NB4 (cell line): ENCODE results near the gene ALOX12B.
"Not testable (repeated sequence)": the region's sequence is repeated elsewhere in the genome, so short reads cannot be mapped to it uniquely, and the experiment has no call there.

Source experiments
- DNase-seq: peaks from one replicate; pipeline ENCODE4 v3.0.0; 2010; ENCODE audit warnings: low read depth
- H3K4me3 ChIP-seq: one replicate; pipeline ENCODE4 v1.5.1; 2011; ENCODE audit warnings: mild to moderate bottlenecking, low read depth, low read length, moderate library complexity
- MAX ChIP-seq: IDR thresholded peaks from 2 replicates; pipeline ENCODE4 v1.6.1; 2011; ENCODE audit warnings: low read depth, low read length
- MYC ChIP-seq: IDR thresholded peaks from 2 replicates; pipeline ENCODE4 v1.6.1; 2011; ENCODE audit warnings: low read depth, low read length
- POLR2A ChIP-seq: IDR thresholded peaks from 2 replicates; pipeline ENCODE4 v1.6.1; 2011; ENCODE audit warnings: mild to moderate bottlenecking; ENCODE audit not compliant: insufficient read length; ENCODE audit errors: extremely low read depth
- TF ChIP-seq, protein P1 (sequence below): IDR thresholded peaks from one replicate; pipeline ENCODE4 v1.5.1; 2012; ENCODE audit warnings: low read depth, low read length

The ALOX12B gene

GRCh38 chr17:8066841-8067775, 20.4 kb downstream of the ALOX12B start:
- DNase-seq = no peak
- TF ChIP-seq POLR2A = no peak
- no peak for TF ChIP-seq MAX
- TF ChIP-seq, protein P1, sequence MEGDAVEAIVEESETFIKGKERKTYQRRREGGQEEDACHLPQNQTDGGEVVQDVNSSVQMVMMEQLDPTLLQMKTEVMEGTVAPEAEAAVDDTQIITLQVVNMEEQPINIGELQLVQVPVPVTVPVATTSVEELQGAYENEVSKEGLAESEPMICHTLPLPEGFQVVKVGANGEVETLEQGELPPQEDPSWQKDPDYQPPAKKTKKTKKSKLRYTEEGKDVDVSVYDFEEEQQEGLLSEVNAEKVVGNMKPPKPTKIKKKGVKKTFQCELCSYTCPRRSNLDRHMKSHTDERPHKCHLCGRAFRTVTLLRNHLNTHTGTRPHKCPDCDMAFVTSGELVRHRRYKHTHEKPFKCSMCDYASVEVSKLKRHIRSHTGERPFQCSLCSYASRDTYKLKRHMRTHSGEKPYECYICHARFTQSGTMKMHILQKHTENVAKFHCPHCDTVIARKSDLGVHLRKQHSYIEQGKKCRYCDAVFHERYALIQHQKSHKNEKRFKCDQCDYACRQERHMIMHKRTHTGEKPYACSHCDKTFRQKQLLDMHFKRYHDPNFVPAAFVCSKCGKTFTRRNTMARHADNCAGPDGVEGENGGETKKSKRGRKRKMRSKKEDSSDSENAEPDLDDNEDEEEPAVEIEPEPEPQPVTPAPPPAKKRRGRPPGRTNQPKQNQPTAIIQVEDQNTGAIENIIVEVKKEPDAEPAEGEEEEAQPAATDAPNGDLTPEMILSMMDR = no peak
- TF ChIP-seq MYC = no peak
- no peak overlapping the region for H3K4me3 ChIP-seq

- H3K4me3 ChIP-seq = no peak overlapping the region
- TF ChIP-seq, protein P1 = no peak
- no peak for TF ChIP-seq MAX
- TF ChIP-seq MYC = no peak
- TF ChIP-seq POLR2A = no peak
Observed at GRCh38 chr17:8064561-8065019, 22.9 kb downstream of the ALOX12B start.

GRCh38 chr17:8063761-8064534, 23.6 kb downstream of the ALOX12B start:
- H3K4me3 ChIP-seq = no peak overlapping the region
- DNase-seq = no peak
- TF ChIP-seq MYC (no peak), MAX (no peak), POLR2A (no peak)
- TF ChIP-seq, protein P1 = no peak

More at GRCh38 chr17:8064561-8065019, 22.9 kb downstream of the ALOX12B start:
- DNase-seq = no peak

DNA sequence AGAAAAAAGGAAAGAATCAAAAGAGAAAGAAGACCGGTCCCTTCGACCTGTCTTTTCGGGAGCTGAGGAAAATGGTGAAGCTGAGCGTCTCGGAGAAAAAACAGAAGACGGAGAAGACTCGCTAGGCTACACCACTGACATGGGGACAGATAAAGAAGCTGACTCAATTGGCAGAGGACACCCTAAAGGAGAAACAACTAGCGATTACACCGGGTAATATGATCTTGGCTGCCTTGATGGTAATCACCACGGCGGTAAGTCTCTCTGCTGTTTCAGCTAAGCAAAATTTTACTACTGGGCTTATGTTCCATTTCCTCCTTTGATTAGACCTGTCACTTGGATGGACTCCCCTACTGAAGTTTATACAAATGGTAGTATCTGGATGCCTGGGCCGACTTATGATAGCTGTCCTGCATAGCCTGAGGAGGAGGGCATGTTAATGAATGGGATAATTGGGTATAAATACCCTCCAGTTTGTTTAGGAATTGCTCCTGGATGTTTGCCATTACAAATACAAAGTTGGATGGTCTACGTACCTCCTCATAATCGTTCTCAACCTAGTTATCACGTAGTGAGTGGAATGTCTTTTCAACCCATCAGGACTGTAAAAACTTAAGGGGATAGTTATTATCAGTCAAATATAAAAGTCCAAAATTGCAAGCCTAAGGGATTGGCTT, 24.6 kb downstream of the ALOX12B start:
- no peak for DNase-seq
- TF ChIP-seq POLR2A = no peak
- no peak for TF ChIP-seq MYC
- TF ChIP-seq, protein P1 = no peak
- no peak for TF ChIP-seq MAX
- H3K4me3 ChIP-seq = no peak overlapping the region

GRCh38 chr17:8062435-8062806, 25.1 kb downstream of the ALOX12B start:
- H3K4me3 ChIP-seq = no peak overlapping the region
- no peak for DNase-seq
- TF ChIP-seq MAX = no peak
- TF ChIP-seq POLR2A = no peak
- TF ChIP-seq MYC = no peak
- TF ChIP-seq, protein P1 = no peak

GRCh38 chr17:8061851-8062250, 25.7 kb downstream of the ALOX12B start:
- not testable (repeated sequence) for DNase-seq, H3K4me3 ChIP-seq
